NOMO-1 treated with DMSO at 0.1 percent for 48 hours (cell line): ENCODE results near the gene SCN10A.

Experiments
- DNase-seq: peaks from one replicate; lab custom pipeline; 2025; ENCODE audit not compliant: unreplicated experiment; lab: John Stamatoyannopoulos, UW

The SCN10A gene

DNA sequence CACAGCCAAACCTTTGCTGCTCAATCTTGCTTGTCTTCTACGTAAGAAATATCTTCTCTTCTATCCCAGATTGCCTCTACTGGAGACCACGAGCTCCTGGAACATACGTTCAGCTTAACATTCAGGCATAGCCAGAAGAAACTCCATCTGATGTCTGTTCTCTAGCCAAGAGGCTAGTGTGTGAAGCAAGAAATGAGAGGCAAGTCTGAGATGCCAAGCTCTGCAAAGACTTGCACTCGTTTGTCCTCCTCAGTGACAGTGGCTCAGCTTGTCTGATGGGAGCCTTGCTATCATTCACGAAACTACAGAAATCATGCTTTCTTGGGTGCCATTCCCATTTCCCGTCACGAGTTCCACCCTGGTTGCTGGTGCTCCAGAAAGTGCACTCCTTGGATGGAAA lies at the start of gene SCN10A:
SCN10A (minus strand) TSS at position 192 of the 400 bp plus-strand sequence. CDS start 22,207 bp downstream, outside the sequence.
- DNase-seq: no peak

DNA sequence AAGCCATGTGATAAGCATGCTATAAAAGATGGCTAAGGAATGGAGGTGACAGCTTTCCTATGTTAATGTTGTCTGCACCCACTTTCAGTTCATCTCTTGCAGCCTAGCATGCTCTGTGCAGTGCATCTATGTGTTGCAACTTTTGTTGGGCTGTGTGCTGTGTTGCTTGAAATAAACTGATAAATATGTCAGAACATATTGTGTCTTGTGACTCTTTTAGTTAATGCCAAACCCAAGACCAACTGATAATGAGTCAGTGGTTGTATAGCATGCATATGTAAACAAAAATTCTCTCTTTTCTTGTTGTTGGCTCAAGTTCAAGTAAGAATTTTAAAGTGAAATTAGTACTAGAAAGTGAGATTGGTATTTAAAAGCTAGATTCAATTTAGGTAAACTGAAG lies 37.0 kb upstream of the SCN10A start:
- DNase-seq: no peak

DNA sequence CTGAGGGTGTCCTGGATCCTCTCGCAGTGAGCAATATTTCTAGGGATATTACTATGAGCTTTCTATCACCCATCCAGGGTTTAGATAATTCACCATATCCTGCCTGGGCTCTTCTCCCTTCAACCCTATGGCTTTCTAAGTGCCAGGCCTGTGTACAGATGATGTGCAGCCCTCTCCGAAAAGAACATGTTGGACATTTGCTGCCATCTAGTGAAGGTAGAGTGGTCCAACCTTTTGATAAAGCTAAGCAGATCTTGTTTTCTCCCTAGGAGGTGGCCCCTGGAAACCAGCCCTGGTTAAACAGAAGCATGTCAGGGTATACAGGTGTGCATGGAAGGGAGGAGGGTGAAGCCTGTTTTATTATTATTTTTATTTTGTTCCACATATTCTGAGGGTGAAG lies 27.9 kb upstream of the SCN10A start:
- DNase-seq: peak; percentile 47

DNA sequence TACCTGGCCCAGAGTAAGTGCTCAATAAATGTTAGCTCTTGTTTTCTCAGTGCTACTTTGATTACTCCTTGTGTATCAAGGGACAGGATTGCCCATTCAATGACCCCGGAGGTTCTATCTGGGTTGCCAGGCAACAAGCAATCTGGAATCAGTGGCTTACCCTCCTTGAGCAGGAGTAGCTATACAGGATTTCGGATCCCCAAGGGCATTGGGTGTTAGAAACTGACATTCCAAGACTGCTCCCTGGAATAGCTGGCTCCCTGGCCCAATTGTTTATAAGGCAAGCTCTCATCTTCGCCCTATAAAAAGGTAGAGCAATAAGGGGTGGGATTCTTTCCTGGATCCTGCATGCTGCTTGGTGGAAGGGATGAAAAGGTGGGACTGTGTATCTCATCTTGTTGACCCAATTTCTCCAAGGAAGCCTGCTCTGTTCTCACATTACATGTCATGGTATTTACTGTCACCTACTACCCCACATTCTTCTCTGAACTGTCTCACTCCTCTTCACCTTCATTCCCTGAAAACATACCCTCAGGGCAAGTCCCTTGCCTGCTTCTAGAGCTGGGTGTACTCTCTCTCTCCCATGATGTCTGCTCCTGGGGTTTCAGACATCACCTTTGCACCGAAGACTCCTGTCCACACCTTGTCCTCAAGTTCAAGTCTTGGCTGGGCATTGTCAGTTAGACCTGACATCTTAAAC lies 26.4 kb upstream of the SCN10A start:
- no peak for DNase-seq

GRCh38 chr3:38840987-38841386 lies 25.0 kb upstream of the SCN10A start:
- no peak for DNase-seq

- DNase-seq: no peak
These were observed 21.3 kb upstream of the SCN10A start for GRCh38 chr3:38837358-38837757.

- no peak for DNase-seq
These were observed 20.5 kb upstream of the SCN10A start for GRCh38 chr3:38836561-38836960.

DNA sequence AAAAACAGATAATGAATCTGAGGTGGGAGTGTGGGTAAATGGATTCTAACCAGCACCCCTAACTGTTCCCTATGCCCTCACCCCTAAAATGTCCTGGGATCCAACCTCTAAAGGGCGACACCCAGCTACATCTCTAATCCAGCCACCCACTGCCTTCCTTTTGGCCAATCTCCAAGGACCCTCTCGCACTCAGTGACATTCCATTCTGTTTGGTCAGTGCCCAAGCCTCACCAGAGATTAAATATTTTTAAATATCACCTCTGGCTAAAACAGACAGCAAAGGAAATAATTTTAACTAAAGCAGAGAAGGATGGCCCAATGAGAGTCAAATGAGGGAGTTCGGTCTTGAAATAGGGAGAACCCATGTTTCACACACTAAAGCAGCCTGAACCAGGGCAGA lies 19.9 kb upstream of the SCN10A start:
- no peak for DNase-seq

GRCh38 chr3:38834717-38835116 lies 18.7 kb upstream of the SCN10A start:
- DNase-seq: no peak

GRCh38 chr3:38834110-38834509 lies 18.1 kb upstream of the SCN10A start:
- DNase-seq: peak; percentile 77

DNA sequence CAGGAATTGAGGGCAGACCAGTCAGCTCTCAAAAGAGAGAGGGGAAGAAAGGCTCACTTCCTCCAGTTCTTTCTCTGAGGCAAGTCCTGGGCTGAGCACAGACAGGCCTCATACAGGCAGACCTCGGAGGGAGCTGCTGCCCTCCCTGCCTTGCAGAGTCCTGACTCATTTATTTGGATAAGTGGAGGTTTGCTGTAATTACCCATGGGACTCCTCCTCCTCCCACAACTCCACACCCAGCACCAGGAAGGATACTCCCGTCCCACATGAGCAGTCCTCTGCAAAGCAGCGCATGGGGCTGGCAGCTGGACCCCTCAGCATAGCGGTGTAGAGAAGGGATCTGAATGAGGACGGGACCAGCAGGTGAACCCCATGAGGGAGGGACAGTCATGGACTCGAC lies 13.4 kb upstream of the SCN10A start:
- DNase-seq: no peak

DNA sequence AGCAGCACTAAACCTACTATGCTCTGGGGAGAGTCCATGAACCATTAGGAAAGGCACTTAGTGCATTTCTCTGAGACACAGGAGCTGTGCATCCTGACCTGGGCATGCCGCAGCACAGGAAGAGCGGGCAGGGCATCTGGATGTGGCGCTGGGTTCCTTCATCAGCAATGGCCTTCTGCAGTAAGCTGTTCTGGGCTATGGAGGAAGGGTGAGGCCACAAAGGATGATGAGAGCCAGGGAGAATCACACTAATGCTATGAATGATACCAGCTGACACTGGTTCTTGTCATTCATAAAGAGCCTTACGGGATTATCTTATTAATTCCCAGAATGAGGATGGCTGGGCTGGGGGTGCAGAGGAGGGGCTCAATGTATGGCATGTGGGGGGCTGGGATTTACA lies 12.7 kb upstream of the SCN10A start:
- no peak for DNase-seq

GRCh38 chr3:38827791-38828190 lies 11.8 kb upstream of the SCN10A start:
- no peak for DNase-seq

- no peak for DNase-seq
These were observed 10.0 kb upstream of the SCN10A start for GRCh38 chr3:38826001-38826400.

GRCh38 chr3:38824349-38824748 lies 8.3 kb upstream of the SCN10A start:
- no peak for DNase-seq

GRCh38 chr3:38823722-38824121 lies 7.7 kb upstream of the SCN10A start:
- no peak for DNase-seq

DNA sequence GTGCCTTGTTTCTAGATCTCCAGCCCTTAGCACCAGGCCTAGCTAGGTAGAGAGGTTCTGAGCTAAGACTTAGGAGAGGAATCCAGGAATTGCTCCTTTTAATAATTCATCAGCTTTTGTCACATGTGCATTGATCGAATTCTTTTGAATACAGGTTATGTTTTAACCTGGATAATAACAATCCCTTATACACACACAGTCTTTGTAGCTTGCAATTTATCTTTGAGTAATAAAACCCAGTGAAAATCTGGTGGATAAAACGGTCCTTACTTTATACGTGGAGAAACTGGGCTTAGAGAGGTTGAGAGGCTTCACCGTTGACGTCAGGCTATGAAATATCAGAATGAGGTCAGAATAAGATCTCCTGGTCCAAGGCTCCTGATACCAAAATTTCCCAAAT lies 7.2 kb upstream of the SCN10A start:
- DNase-seq: no peak

DNA sequence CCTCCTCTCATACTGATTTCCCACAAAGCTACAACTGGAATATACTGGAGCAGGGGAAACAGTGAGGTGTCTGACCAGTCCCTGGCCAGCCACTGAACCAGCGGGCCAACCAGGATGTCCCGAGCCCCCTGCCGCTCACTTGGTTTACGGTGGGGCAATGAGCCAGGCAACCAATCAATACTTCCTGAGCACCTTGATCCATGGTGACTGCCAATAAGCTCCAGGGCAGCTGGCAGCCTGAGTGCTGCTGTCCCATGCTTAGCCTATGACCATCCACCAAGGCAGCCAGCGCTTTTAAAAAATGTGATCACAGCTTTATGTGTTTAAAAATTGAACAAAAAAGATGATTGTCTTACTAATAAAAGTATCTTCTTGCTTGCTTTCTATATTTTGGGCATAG lies 4.2 kb downstream of the SCN10A start:
- no peak for DNase-seq

DNA sequence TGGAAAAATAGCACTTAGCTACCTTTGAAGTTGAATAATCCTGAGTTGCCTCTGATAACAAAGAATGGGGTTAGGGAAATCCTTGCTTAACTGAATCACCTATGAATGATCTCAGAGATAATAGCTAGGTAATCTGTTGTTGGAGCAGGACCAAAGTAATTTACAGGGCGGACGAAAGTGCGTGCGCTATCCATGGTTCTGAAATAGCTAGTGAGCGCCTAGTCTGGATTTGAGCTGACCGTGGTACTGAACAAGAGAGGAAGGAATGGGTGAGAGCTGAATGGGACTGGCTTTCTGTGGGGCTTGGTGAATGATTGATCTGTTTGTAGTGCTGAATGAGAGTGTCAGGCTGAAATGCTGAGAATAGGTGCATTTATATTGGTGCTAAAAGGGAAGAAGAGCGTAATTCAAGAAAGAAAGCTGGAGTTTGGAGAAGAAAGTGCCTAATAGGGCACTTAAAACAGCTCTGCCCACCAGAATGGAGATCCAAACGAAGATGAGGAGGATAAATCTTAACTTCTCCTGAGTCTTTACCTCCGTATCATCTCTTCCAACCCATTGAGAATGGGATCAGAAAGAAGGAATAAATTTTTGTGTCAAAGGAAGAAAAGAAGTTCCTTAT lies 10.1 kb downstream of the SCN10A start:
- peak; percentile 65 for DNase-seq

DNA sequence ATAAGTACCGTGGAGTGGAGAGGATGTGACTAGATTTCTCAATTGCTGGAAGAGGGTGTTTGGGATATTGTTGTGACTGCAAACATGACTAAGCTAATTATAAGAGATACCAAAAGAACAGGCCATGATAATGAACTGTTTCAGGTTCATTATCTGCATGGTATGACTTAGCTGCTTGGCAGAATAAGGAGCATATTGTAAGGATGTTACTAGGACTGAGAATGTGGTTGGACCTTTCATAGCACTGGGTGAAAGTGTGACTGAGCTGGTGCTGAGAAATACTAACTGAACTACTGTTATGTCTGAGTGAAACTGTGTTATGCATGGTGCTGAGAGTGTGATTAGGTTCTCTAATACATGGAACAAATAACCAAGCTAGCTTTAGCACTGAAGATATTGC lies 11.0 kb downstream of the SCN10A start:
- DNase-seq: no peak

- no peak for DNase-seq
These were observed 15.5 kb downstream of the SCN10A start for GRCh38 chr3:38800511-38800910.

DNA sequence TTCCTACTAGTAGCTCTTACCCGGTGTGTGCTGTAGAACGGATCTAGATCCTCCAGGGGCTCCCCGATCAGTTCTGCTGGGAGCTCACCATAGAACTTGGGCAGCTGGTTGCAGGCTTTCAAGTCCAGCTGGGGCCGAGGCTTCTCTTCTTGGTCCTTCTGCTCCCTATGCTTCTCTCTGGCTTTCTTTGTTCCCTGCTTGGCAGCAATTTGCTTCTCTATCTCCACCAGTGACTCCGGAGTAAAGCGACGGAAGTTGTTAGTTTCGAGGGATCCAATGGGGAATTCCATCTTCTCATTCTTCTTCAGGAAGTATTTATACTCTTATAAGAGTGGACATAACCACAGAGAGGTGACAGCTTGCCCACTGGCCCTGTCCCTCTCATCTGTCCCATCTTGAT lies 22.3 kb downstream of the SCN10A start:
- no peak for DNase-seq

DNA sequence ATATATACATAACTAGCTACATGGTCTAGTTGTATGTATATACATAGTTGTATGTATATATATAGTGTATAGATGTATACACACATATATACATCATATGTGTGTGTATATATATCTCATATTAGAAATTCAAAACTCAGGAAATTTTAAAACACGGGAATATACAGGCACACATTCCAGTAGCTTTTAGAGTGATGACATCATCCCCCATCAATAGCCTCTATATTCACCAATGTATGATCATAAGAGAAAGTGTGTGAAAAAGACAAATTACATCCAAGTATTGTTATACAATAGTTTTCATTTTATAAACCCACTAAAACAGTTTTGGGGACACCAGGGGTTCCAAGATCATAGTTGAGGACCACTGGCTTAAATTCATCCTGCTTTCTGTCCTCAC lies 23.0 kb downstream of the SCN10A start:
- no peak for DNase-seq
